IMR-90 (cell line): ENCODE data around the gene ZNF554. TPM values are rescaled to one million over a fixed set of nuclear protein-coding genes. Genes with fewer than 3 reads are reported as not detected.

Experiments
- ATAC-seq: fragments of 200-7000 bp; cut with Tn5 transposase; 2 replicates; pipeline ENCODE4 v1.9.1; 2020; ENCODE audit warnings: low read depth, mild to moderate bottlenecking, moderate library complexity
- BruUV-seq: library from RNA; stranded (reverse); fragments of 400-500 nt; replicated peaks from 2 replicates; lab custom pipeline; 2021; lab: Mats Ljungman, UMichigan
- CTCF ChIA-PET: fragments of 300-600 bp; formaldehyde crosslinking; extraction: SDS; loops from one replicate; lab custom pipeline; 2021; ENCODE audit warnings: antibody characterized with exemption; lab: Yijun Ruan, JAX
- POLR2A ChIA-PET: fragments of 300-600 bp; sonication (Branson Sonifier 250); formaldehyde crosslinking; loops from one replicate; lab custom pipeline; 2022; ENCODE audit warnings: antibody characterized with exemption; ENCODE audit not compliant: unreplicated experiment; lab: Charles Lee
- DNase-seq: peaks from one replicate; pipeline ENCODE4 v3.0.0; 2013
- H2AFZ ChIP-seq: replicated peaks from 2 replicates; pipeline ENCODE3; 2013; ENCODE audit warnings: low read length, mild to moderate bottlenecking; ENCODE audit not compliant: poor library complexity
- H2AK5ac ChIP-seq: 2 replicates; pipeline ENCODE4 v1.6.1; 2013; ENCODE audit warnings: low read depth, low read length, inconsistent platforms
- H2AK9ac ChIP-seq: replicated peaks from 2 replicates; pipeline ENCODE3; 2013; ENCODE audit warnings: mild to moderate bottlenecking, low read depth, low read length, moderate library complexity; ENCODE audit not compliant: poor library complexity
- H2BK120ac ChIP-seq: 2 replicates; pipeline ENCODE4 v1.6.1; 2013; ENCODE audit warnings: low read depth, low read length, inconsistent platforms
- H2BK15ac ChIP-seq: 3 replicates; pipeline ENCODE4 v1.6.1; 2013; ENCODE audit warnings: low read depth, low read length, inconsistent platforms
- H2BK20ac ChIP-seq: 2 replicates; pipeline ENCODE4 v1.6.1; 2013; ENCODE audit warnings: low read depth, mild to moderate bottlenecking, inconsistent platforms, low read length, moderate library complexity
- H2BK5ac ChIP-seq: 2 replicates; pipeline ENCODE4 v1.6.1; 2013; ENCODE audit warnings: mild to moderate bottlenecking, low read depth, low read length, inconsistent platforms; ENCODE audit not compliant: poor library complexity, severe bottlenecking
- H3K14ac ChIP-seq: replicated peaks from 2 replicates; pipeline ENCODE4 v1.6.1; 2013; ENCODE audit warnings: low read depth, low read length, inconsistent platforms
- H3K18ac ChIP-seq: 2 replicates; pipeline ENCODE4 v1.6.1; 2013; ENCODE audit warnings: low read depth, low read length, control low read depth
- H3K23ac ChIP-seq: 2 replicates; pipeline ENCODE4 v1.6.1; 2013; ENCODE audit warnings: low read depth, low read length, inconsistent platforms
- H3K27ac ChIP-seq: 2 replicates; pipeline ENCODE4 v1.5.1; 2013; ENCODE audit warnings: mild to moderate bottlenecking, control low read depth, low read length; ENCODE audit not compliant: insufficient read depth
- H3K27me3 ChIP-seq: 2 replicates; pipeline ENCODE4 v1.6.1; 2013; ENCODE audit warnings: low read length; ENCODE audit not compliant: control insufficient read depth, insufficient read depth
- H3K36me3 ChIP-seq: 2 replicates; pipeline ENCODE4 v1.6.1; 2013; ENCODE audit warnings: low read length, mixed read lengths; ENCODE audit not compliant: control insufficient read depth, insufficient read depth
- H3K4ac ChIP-seq: 2 replicates; pipeline ENCODE4 v1.6.1; 2013; ENCODE audit warnings: low read depth, low read length, inconsistent platforms
- H3K4me1 ChIP-seq: 2 replicates; pipeline ENCODE4 v1.6.1; 2013; ENCODE audit warnings: low read length, mixed read lengths; ENCODE audit not compliant: control insufficient read depth, insufficient read depth
- H3K4me2 ChIP-seq: 2 replicates; pipeline ENCODE4 v1.6.1; 2013; ENCODE audit warnings: low read depth, mild to moderate bottlenecking, control low read depth, low read length, moderate library complexity
- H3K4me3 ChIP-seq: 2 replicates; pipeline ENCODE4 v1.5.1; 2013; ENCODE audit warnings: low read depth, mild to moderate bottlenecking, control low read depth, low read length, moderate library complexity; ENCODE audit not compliant: insufficient read depth
- H3K56ac ChIP-seq: 2 replicates; pipeline ENCODE4 v1.6.1; 2013; ENCODE audit warnings: low read length, inconsistent platforms; ENCODE audit not compliant: insufficient read depth; ENCODE audit errors: extremely low read depth
- H3K79me1 ChIP-seq, 2 experiments: 2 replicates each; pipeline ENCODE4 v1.6.1; 2013; ENCODE audit warnings: low read length in 2 of 2, inconsistent platforms in 1 of 2, low read depth in 1 of 2
- H3K9ac ChIP-seq: 2 replicates; pipeline ENCODE4 v1.6.1; 2013; ENCODE audit warnings: low read depth, low read length, control low read depth
- H3K9me1 ChIP-seq: 2 replicates; pipeline ENCODE4 v1.6.1; 2013; ENCODE audit warnings: low read length, inconsistent platforms; ENCODE audit not compliant: insufficient read depth
- H3K9me3 ChIP-seq: 2 replicates; pipeline ENCODE4 v1.6.1; 2013; ENCODE audit warnings: low read length; ENCODE audit not compliant: control insufficient read depth, insufficient read depth
- H4K20me1 ChIP-seq: 2 replicates; pipeline ENCODE4 v1.6.1; 2013; ENCODE audit warnings: low read length, inconsistent platforms; ENCODE audit not compliant: insufficient read depth
- H4K5ac ChIP-seq: 2 replicates; pipeline ENCODE4 v1.6.1; 2013; ENCODE audit warnings: mild to moderate bottlenecking, low read depth, low read length, control low read depth
- H4K8ac ChIP-seq, 2 experiments: 2 replicates each; pipeline ENCODE4 v1.6.1; 2013; ENCODE audit warnings: low read depth in 2 of 2, low read length in 2 of 2, control low read depth in 1 of 2, inconsistent platforms in 1 of 2
- H4K91ac ChIP-seq: 2 replicates; pipeline ENCODE4 v1.6.1; 2013; ENCODE audit warnings: low read depth, low read length, inconsistent platforms; ENCODE audit not compliant: insufficient read depth
- BHLHE40 ChIP-seq: fragments of 150-350 bp; IDR thresholded peaks from 2 replicates; pipeline ENCODE4 v1.6.1; 2016; ENCODE audit warnings: mild to moderate bottlenecking, low read depth, low read length
- CEBPB ChIP-seq: IDR thresholded peaks from 2 replicates; pipeline ENCODE4 v1.6.1; 2012; ENCODE audit warnings: low read depth, low read length, improper control_type of control experiment
- FOS ChIP-seq: fragments of 150-350 bp; IDR thresholded peaks from 2 replicates; pipeline ENCODE4 v1.6.1; 2016; ENCODE audit warnings: low read depth, low read length
- MXI1 ChIP-seq: IDR thresholded peaks from 2 replicates; pipeline ENCODE4 v1.6.1; 2012; ENCODE audit warnings: low read depth, mild to moderate bottlenecking, low read length, moderate library complexity, borderline replicate concordance
- RFX5 ChIP-seq: IDR thresholded peaks from 2 replicates; pipeline ENCODE4 v1.8.0; 2012; ENCODE audit warnings: low read depth, mild to moderate bottlenecking, low read length, moderate library complexity
- WGBS, 2 experiments: methylation state at CpG; one replicate each; pipeline versions ENCODE4 v1.1.5 to v1.1.7; 2013; ENCODE audit warnings: missing lambda C conversion rate in 2 of 2; ENCODE audit not compliant: insufficient read length in 1 of 2; ENCODE audit errors: extremely low coverage in 2 of 2; 5-methylcytosine and 5-hydroxymethylcytosine counted together
- dilution Hi-C: fragments of 300-500 bp; cut with HindIII; formaldehyde crosslinking; loops from one replicate; pipeline ENCODE4 v1.14.3; 2018; ENCODE audit warnings: low sequenced_read_pairs; ENCODE audit not compliant: unreplicated experiment
- in situ Hi-C: fragments of 300-500 bp; cut with MboI; formaldehyde crosslinking; loops from 3 replicates; pipeline ENCODE4 v1.14.3; 2019; ENCODE audit warnings: low sequenced_read_pairs, inconsistent platforms, mixed read lengths
- intact Hi-C: fragments of 100-400 bp; cut with micrococcal nuclease; formaldehyde crosslinking; loops from 2 replicates; pipeline ENCODE4 v1.10.0; 2022
- polyA plus RNA-seq, 3 experiments: library from polyadenylated mRNA; depleted of rRNA; stranded (reverse); fragments of >200 nt; gene quantifications; 2 replicates each; pipeline ENCODE4 v1.2.3, GENCODE V29; 2012; ENCODE audit warnings: low replicate concordance in 1 of 3
- total RNA-seq: library from RNA; depleted of rRNA; stranded (reverse); fragments of >200 nt; gene quantifications from 2 replicates; pipeline ENCODE4 v1.2.3, GENCODE V29; 2012
- TF ChIP-seq, protein P1 (sequence below): conservative IDR thresholded peaks from 2 replicates; pipeline ENCODE4 v1.5.1; 2012; ENCODE audit warnings: mild to moderate bottlenecking, low read depth, low read length, improper control_type of control experiment

Gene ZNF554
- total and polyA plus RNA-seq, 2 of the 4 experiments (the other 2 are of a cell fraction): 1.5 to 3.0 TPM

DNA sequence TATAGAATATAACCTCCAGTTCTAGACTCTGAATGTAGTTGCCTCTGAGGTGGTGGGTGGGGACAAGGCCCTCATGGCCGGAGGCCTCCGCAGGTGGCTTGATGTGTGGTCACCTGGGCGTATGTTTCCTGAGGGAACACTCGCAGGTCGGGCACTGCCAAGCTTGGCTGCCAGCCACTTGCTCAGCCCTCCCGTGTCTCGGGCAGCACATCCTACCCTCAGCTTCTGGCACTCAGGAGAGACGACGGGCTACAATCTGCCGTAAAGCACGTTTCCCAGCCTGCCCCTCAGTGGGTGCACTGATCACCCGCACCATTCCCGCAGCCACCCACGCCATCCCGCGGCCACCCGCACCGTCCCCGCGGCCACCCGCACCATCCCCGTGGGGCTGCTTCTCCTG, 19.2 kb upstream of the ZNF554 start:
- H3K9me1 ChIP-seq: no peaks in the 10 kb centered on the region
- no peak overlapping the region for H3K9ac ChIP-seq
- H3K4me3 ChIP-seq: no peak overlapping the region
- dilution Hi-C loops (no loop called here), intact Hi-C loops (no loop called here), in situ Hi-C loops (no loop called here)
- TF ChIP-seq, protein P1, sequence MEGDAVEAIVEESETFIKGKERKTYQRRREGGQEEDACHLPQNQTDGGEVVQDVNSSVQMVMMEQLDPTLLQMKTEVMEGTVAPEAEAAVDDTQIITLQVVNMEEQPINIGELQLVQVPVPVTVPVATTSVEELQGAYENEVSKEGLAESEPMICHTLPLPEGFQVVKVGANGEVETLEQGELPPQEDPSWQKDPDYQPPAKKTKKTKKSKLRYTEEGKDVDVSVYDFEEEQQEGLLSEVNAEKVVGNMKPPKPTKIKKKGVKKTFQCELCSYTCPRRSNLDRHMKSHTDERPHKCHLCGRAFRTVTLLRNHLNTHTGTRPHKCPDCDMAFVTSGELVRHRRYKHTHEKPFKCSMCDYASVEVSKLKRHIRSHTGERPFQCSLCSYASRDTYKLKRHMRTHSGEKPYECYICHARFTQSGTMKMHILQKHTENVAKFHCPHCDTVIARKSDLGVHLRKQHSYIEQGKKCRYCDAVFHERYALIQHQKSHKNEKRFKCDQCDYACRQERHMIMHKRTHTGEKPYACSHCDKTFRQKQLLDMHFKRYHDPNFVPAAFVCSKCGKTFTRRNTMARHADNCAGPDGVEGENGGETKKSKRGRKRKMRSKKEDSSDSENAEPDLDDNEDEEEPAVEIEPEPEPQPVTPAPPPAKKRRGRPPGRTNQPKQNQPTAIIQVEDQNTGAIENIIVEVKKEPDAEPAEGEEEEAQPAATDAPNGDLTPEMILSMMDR: no peak
- TF ChIP-seq FOS: no peak
- TF ChIP-seq CEBPB: no peak
- no peak for TF ChIP-seq RFX5
- TF ChIP-seq BHLHE40: no peak
- TF ChIP-seq MXI1: no peak
- no TSS peak for BruUV-seq
- peaks cover 6% of the 10 kb centered on the region; the same call in 1 of the 2 replicates for H4K20me1 ChIP-seq
- no peak overlapping the region for H3K18ac ChIP-seq
- H2BK20ac ChIP-seq: no peak overlapping the region
- no peak overlapping the region for H4K5ac ChIP-seq
- no peaks in the 10 kb centered on the region for H3K9me3 ChIP-seq
- H2AK9ac ChIP-seq: no peak overlapping the region
- ATAC-seq (no peak), DNase-seq (no peak)
- H3K56ac ChIP-seq: no peak overlapping the region
- 96% methylated on average over 22 of the region's 22 CpGs; no CpG with 5 or more reads in 1 of the 2 experiments for WGBS, 2 experiments
- no peak overlapping the region for H2BK120ac ChIP-seq
- no peak overlapping the region for H3K23ac ChIP-seq
- H3K14ac ChIP-seq: no peak overlapping the region
- H4K91ac ChIP-seq: no peak overlapping the region
- H3K4ac ChIP-seq: no peak overlapping the region
- H2AK5ac ChIP-seq: no peak overlapping the region
- H3K36me3 ChIP-seq: peaks cover 47% of the 10 kb centered on the region
- H2AFZ ChIP-seq: no peak overlapping the region
- H3K27me3 ChIP-seq: no peaks in the 10 kb centered on the region
- no peak overlapping the region for H2BK15ac ChIP-seq
- no peaks in the 10 kb centered on the region for H3K4me1 ChIP-seq
- CTCF ChIA-PET: no interaction called here
- no peak overlapping the region for H3K4me2 ChIP-seq
- no peak overlapping the region for H2BK5ac ChIP-seq
- no peak overlapping the region for H4K8ac ChIP-seq
- no peak overlapping the region for H3K27ac ChIP-seq
- POLR2A ChIA-PET: no interaction called here
- peaks cover 0 to 31% of the 10 kb centered on the region in 2 experiments; a peak in 3 of 4 replicates for H3K79me1 ChIP-seq
